Stimulated activated CD4-positive, alpha-beta T cell treated with anti-CD3 and anti-CD28 coated beads, Interleukin-1b, Interleukin-23, amount 100 ng/mL, for 4 hours (primary cell): ENCODE results near the gene PRKG1.

Experiments used
- DNase-seq, 2 donors: peaks; one replicate each; pipeline ENCODE4 v3.0.0-alpha.2; 2020; ENCODE audit warnings: low read depth in 2 of 2

PRKG1 gene

DNA sequence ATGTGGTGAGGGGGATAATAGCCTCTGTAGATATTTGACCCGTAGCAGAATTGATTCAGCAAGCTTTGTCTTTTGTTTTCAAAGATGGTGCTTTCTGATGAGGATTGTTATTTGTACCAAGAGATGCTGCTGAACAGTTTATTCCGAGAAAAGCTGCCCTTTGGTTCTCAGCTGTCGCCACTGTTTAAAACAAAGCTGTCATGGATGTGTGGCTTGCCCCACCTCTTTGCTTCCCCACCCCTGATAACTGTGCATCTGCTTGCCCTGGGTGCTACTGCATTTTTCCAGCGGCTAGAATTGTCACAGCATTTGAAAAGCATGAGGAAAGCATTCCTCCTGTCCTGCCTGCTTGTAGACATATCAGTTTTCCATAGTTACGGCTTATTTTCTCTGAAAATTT lies 852.0 kb downstream of the PRKG1 start:
- no peak for DNase-seq

DNA sequence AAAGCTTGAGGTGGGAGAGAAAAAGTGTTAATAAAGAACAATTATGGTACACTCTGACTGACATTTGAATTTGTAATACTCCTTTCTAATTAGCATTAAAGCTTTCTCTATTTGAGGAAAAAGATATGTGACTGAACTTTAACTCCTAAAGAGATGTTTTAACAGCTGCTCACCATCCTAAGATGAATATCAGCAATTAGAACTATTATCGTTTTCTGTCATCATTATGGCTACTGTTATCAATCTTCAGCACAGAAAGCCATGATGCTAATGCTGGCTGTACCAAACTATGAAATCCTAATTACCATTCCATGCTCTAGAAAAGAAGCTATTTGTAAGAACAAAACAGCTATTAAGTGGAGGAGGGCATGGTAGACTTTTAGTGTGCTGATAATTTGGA lies 853.9 kb downstream of the PRKG1 start:
- no peak for DNase-seq

GRCh38 chr10:51932530-51932929 lies 858.2 kb downstream of the PRKG1 start:
- no peak for DNase-seq

DNA sequence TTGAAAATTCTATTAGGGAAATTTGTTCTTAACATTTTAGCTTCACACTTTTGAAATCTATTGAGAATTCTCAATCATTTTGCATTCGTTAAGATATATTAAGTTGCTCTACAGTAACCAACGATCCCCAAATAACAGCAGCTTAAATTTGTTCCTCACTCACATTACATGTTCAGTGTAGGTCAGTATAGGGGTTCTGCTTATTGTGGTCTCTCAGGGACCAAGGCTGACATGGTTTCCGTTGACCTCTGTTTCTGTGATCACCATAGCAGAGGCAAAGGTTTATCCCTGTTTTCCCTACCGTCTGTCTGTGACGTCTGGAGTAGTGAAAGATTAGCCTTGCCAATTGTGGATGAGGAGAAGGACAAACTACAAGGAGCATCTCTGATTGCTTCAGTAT lies 860.1 kb downstream of the PRKG1 start:
- no peak for DNase-seq

- DNase-seq = no peak
Measured at GRCh38 chr10:51935341-51935740, 861.1 kb downstream of the PRKG1 start.

- no peak for DNase-seq
Measured at GRCh38 chr10:51937308-51938140, 863.2 kb downstream of the PRKG1 start.

DNA sequence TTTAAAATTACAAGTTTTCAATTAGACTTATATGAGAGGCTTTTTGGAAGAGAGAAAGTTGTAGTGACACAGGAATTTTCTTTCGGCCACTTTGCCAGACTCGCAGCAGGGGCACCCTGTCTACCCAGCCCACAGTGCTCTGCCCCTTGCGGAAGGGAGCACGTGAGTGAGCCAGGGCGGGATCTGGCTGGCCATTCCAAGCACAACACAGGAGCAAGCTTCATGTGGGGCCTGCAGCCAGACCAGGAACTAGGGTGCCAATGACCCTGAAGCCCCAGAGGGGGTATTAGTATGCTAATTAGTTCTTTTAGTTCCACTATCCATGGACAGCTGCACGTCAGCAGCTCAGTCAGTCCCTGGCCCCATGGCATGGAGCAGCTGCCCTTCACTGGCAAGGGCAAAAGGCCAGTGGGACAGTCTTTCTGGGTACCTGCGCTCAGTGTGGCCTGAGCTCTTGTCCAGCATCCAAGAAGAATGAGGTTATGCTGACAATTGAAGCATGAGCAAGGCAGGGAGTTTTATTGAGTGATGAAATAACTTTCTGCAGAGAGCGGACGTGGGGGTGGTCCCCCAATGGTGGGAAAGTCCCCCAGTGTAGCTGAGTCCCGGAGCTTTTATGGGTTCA lies 876.2 kb downstream of the PRKG1 start:
- DNase-seq = no peak

DNA sequence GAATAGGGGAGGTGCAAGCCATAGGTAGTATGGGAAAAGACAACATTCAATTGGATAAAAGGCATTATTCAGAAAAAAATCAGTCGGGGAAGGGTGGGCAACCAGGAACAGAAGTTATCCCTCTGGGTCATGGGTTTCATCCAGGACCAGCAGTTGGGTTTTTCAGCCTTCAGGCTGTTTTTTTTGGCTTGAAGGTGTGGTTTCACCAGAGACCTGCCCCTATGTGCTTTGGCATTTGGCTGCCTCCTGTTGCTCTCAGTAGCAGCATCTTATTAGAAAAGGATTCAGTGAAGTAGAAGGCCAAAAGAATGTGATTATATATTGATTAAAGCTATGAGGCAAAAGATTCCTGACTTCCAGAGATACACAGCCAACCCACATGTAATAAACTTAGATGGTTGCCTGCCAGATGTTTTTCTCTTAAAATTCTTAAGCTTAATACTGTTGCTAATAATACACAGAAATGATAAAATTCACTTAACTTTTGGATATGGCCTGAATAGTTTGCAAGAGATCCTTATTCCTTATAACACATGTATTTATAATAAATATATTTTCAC lies 876.8 kb downstream of the PRKG1 start:
- no peak for DNase-seq

- DNase-seq = no peak
Measured at GRCh38 chr10:51951601-51952000, 877.3 kb downstream of the PRKG1 start.

GRCh38 chr10:51952056-51952455 lies 877.8 kb downstream of the PRKG1 start:
- DNase-seq = no peak

- DNase-seq = no peak
Measured at GRCh38 chr10:51955696-51956095, 881.4 kb downstream of the PRKG1 start.

GRCh38 chr10:51956822-51957221 lies 882.5 kb downstream of the PRKG1 start:
- no peak for DNase-seq

- no peak for DNase-seq
Measured at GRCh38 chr10:51960494-51960895, 886.2 kb downstream of the PRKG1 start.

DNA sequence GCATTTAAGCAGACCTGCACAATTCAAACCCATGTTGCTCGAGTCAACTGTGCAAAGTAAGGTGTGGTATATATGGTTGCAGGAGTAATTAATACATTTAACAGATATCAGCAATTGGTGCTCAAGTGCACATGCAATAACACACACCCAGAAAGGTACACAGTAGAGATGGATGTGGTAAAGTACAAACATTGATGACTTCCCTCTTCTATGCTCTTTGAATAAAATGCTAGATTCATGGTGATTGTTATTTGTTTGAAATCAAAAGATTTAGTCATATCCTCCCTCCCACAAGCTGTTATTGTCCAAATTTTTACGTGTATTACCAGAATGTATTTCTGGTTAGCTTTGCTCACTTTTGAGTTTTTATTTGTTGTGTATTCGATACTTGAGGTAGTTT lies 887.1 kb downstream of the PRKG1 start:
- DNase-seq = no peak

DNA sequence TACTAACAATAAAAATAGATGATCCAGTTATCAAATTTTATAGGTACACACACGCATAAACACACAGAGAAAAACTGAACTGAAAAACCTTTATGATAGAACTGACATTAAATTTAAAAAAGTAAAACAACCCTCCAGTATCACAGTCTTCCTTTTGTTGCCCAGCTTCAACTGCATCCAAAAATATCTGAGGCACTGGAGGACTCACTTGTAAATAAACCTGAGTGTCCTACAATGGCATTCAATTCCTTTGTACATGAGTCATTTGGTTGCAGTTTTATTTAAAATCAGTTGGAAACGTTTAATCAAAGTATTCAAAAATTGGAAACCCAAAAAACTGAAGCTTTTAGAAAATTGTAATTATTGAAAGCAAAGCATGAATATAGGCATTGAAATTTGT lies 890.3 kb downstream of the PRKG1 start:
- no peak for DNase-seq

DNA sequence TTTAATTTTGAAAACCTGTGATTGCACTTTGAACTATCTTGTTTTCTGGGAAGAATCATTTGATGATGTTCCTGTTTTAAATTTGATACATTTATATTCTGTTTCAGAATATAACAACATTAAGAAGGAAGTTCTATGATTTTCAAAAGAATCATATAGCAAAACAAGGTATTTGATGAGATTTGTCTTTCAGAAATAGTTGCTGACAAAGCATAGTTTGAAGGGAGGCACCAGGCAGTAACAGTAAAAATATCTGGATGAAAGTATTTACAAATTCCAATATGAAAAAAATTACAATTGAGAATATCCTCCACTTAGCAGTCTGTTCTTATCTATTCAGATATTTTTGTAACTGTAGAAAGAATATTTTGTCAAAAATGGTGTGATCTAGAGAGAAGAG lies 891.2 kb downstream of the PRKG1 start:
- no peak for DNase-seq

DNA sequence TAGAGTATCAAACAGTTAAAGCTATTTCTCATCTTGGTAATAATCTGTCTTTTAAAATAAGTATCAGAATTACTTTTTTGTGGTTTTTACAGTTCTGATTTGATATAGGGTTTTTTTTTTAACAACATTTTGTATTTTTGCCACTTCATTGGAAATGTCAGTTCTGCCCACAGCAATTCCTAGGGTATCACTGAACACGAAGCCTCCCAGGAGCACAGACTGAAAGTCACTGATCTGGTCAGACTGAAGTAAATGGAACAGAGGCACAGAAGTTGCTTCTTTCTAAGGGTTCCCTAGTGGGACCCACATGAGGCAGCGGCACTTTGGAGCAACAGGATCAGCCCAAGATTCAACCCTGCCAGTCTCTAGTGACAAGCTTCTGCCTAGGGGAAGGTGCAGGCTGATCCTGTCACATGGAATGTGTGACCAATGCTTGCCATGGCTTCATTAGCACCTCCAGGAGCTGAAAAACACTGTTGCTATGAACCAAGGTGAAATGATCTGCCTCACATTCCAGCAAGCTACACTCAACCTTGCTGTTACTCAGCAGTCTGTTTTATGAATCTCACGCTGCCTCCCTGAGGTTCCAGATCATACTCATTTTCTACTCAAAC lies 898.6 kb downstream of the PRKG1 start:
- no peak for DNase-seq

GRCh38 chr10:51980752-51981151 lies 906.5 kb downstream of the PRKG1 start:
- DNase-seq = no peak

GRCh38 chr10:51981731-51982130 lies 907.4 kb downstream of the PRKG1 start:
- DNase-seq = no peak

DNA sequence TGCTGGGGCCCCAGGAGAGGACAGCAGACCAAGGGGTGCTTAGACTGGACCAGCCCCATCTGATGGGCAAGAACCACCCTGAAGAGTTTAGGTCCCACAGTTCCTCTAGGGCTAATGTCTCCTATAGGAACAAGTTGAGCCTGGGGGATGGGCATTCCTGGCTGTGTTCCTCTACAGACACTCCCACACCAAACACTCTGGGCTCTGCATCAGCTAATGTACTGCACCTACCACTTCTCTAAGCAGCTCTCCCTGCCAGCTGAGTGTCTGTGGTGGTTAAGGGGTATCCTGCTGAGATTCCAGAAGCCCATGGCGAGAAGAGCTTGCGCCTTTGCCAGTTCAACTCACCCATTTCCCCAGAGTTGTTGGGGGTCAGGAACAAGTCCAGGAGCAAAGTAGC lies 909.2 kb downstream of the PRKG1 start:
- DNase-seq = no peak

DNA sequence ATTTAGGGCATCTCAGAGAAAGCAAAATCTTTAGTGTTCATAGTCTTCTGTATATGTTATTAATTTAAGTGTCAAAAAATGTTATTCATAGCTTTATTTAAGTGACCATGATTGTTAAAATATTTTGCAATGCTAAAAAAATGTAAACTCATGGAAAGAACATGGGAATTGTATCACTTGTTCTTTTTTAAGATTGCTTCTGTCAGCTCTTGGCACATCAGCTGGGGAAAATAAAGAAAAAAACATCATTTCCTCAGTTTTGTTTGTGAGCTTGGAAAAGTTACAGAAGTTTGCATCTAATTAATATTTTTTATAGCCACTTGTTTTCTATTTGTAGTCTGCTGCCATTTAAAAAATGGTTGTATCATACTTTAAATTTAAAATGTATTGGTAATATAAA lies 911.0 kb downstream of the PRKG1 start:
- no peak for DNase-seq

- no peak for DNase-seq
Measured at GRCh38 chr10:51986516-51986915, 912.2 kb downstream of the PRKG1 start.

DNA sequence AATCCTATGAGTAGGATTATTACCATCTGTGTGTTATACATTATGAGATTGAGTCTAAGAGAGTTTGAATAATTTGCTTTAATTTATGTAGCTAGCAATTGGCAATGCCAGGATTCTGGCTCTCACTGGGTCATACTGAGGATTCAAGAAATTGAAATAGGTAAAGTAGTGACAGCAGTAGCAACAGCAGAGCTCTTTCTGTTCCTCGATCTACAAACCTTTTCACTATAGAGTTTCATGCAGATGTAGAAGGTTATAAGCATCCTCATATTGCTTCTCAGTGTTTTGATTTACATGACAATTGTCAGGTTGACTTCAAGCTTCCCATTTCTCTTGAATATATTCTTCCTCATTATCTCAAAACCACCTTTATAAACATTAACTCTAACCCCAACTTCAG lies 919.2 kb downstream of the PRKG1 start:
- DNase-seq = no peak
